HepG2 (cell line): Measurements from ENCODE around the gene TBC1D22A. TPM values are rescaled to one million over a fixed set of nuclear protein-coding genes. Genes with fewer than 3 reads are reported as not detected.

Experiments
- ATAC-seq: fragments of 200-7000 bp; cut with Tn5 transposase; 3 replicates; pipeline ENCODE4 v1.9.1; 2020; ENCODE audit warnings: mild to moderate bottlenecking, moderate library complexity
- BruUV-seq: library from RNA; stranded (reverse); fragments of 400-500 nt; replicated peaks from 2 replicates; lab custom pipeline; 2021; lab: Mats Ljungman, UMichigan
- CTCF ChIA-PET: fragments of 300-600 bp; formaldehyde crosslinking; extraction: SDS; loops from one replicate; lab custom pipeline; 2021; ENCODE audit warnings: low total read pairs, inconsistent platforms, low intra/inter-chr PET ratio; lab: Yijun Ruan, JAX
- POLR2A ChIA-PET: fragments of 350-600 bp; sonication (Branson Sonifier 250); formaldehyde crosslinking; loops from one replicate; lab custom pipeline; 2020; ENCODE audit warnings: antibody characterized with exemption, inconsistent platforms; lab: Yijun Ruan, JAX
- DNase-seq: peaks from one replicate; pipeline ENCODE4 v3.0.0-alpha.2; 2015; ENCODE audit warnings: low spot score
- FAIRE-seq: peaks from 3 replicates; lab custom pipeline; 2011; peaks lifted over from hg19 to GRCh38; lab: Jason Lieb, UNC
- H2AFZ ChIP-seq: one replicate; pipeline ENCODE4 v1.6.1; 2011; ENCODE audit warnings: low read length, inconsistent platforms
- H3K27ac ChIP-seq: fragments of 300-600 bp; 3 replicates; pipeline ENCODE4 v1.8.0; 2011; ENCODE audit warnings: mixed run types, mild to moderate bottlenecking, mixed read lengths, low read length, inconsistent platforms; ENCODE audit not compliant: insufficient read depth; ENCODE audit errors: extremely low read length
- H3K27me3 ChIP-seq, 2 experiments: fragments of 200-600 bp in 1 of 2; 2 replicates in 1 of 2; 3 replicates in 1 of 2; pipeline versions ENCODE4 v1.6.0 to v1.8.0; 2011; ENCODE audit warnings: low read length in 2 of 2, mild to moderate bottlenecking in 2 of 2, moderate library complexity in 2 of 2, inconsistent platforms in 1 of 2; ENCODE audit not compliant: insufficient read depth in 2 of 2, control insufficient read depth in 1 of 2
- H3K36me3 ChIP-seq, 2 experiments: fragments of 200-600 bp in 1 of 2; replicated peaks in 1 of 2; 2 replicates in 1 of 2; 3 replicates in 1 of 2; pipeline versions ENCODE4 v1.5.1 to v1.8.0; 2011; ENCODE audit warnings: low read length in 2 of 2, inconsistent platforms in 1 of 2; ENCODE audit not compliant: insufficient read depth in 2 of 2, control insufficient read depth in 1 of 2
- H3K4me1 ChIP-seq: 2 replicates; pipeline ENCODE4 v1.5.1; 2012; ENCODE audit warnings: low read length, inconsistent platforms; ENCODE audit not compliant: insufficient read depth
- H3K4me2 ChIP-seq: 2 replicates; pipeline ENCODE4 v1.6.0; 2011; ENCODE audit warnings: low read depth, low read length, inconsistent platforms
- H3K4me3 ChIP-seq, 3 experiments: fragments of 200-600 bp in 1 of 3; sonication (generic), shearing (Covaris generic) in 1 of 3; replicated peaks in 1 of 3; 2 replicates each; pipeline ENCODE4 v1.5.1; 2011 to 2016; ENCODE audit warnings: low read length in 3 of 3, inconsistent platforms in 2 of 3, low read depth in 2 of 3, mild to moderate bottlenecking in 2 of 3, control low read depth in 1 of 3, mixed read lengths in 1 of 3; ENCODE audit not compliant: insufficient read depth in 1 of 3
- H3K79me2 ChIP-seq: one replicate; pipeline ENCODE4 v1.6.1; 2011; ENCODE audit warnings: low read length, inconsistent platforms; ENCODE audit not compliant: insufficient read depth
- H3K9ac ChIP-seq: 2 replicates; pipeline ENCODE4 v1.6.0; 2011; ENCODE audit warnings: mild to moderate bottlenecking, low read depth, low read length, inconsistent platforms; ENCODE audit not compliant: insufficient read depth
- H3K9me3 ChIP-seq: 2 replicates; pipeline ENCODE4 v1.5.1; 2012; ENCODE audit warnings: mild to moderate bottlenecking, low read length
- H4K20me1 ChIP-seq: 2 replicates; pipeline ENCODE4 v1.6.0; 2011; ENCODE audit warnings: inconsistent platforms, mild to moderate bottlenecking, low read length, moderate library complexity; ENCODE audit not compliant: insufficient read depth
- DPF2 ChIP-seq: sonication (generic); formaldehyde crosslinking; IDR thresholded peaks from 2 replicates; pipeline ENCODE4 v1.4.0; 2020; ENCODE audit warnings: mild to moderate bottlenecking, low read depth, missing genetic modification reagents, borderline replicate concordance
- FLYWCH1 ChIP-seq: sonication (generic); formaldehyde crosslinking; IDR thresholded peaks from 2 replicates; pipeline ENCODE4 v1.8.1; 2023; ENCODE audit warnings: mild to moderate bottlenecking, missing genetic modification reagents
- FOXA1 ChIP-seq, 2 experiments: fragments of 450-650 bp in 1 of 2; sonication (generic) in 1 of 2; formaldehyde crosslinking in 1 of 2; IDR thresholded peaks; 2 replicates each; pipeline versions ENCODE4 v1.4.0 to v1.6.1; 2016 to 2020; ENCODE audit warnings: missing genetic modification reagents in 1 of 2
- JUN ChIP-seq: sonication (generic); formaldehyde crosslinking; IDR thresholded peaks from 2 replicates; pipeline ENCODE4 v1.4.0; 2020; ENCODE audit warnings: mild to moderate bottlenecking, missing genetic modification reagents
- MTA3 ChIP-seq: sonication (generic); formaldehyde crosslinking; IDR thresholded peaks from 2 replicates; pipeline ENCODE4 v1.4.0; 2020; ENCODE audit warnings: missing genetic modification reagents
- PHF8 ChIP-seq: sonication (generic); formaldehyde crosslinking; IDR thresholded peaks from 2 replicates; pipeline ENCODE4 v1.5.0; 2020; ENCODE audit warnings: missing genetic modification reagents
- SRF ChIP-seq: IDR thresholded peaks from 2 replicates; pipeline ENCODE4 v1.6.1; 2011; ENCODE audit warnings: mild to moderate bottlenecking, low read depth, low read length, moderate library complexity
- TP53 ChIP-seq: sonication (generic); formaldehyde crosslinking; conservative IDR thresholded peaks from 2 replicates; pipeline ENCODE4 v1.4.0; 2020; ENCODE audit warnings: missing genetic modification reagents
- ZFP41 ChIP-seq: sonication (generic); formaldehyde crosslinking; IDR thresholded peaks from 2 replicates; pipeline ENCODE4 v1.4.0; 2020; ENCODE audit warnings: mild to moderate bottlenecking, missing genetic modification reagents, borderline replicate concordance
- ZFX ChIP-seq: sonication (generic); formaldehyde crosslinking; IDR thresholded peaks from 2 replicates; pipeline ENCODE4 v1.4.0; 2020; ENCODE audit warnings: mild to moderate bottlenecking, low read depth, missing genetic modification reagents, moderate library complexity
- ZNF572 ChIP-seq: sonication (generic); formaldehyde crosslinking; IDR thresholded peaks from 2 replicates; pipeline ENCODE4 v1.5.1; 2020; ENCODE audit warnings: mild to moderate bottlenecking, missing genetic modification reagents
- ZNF724P ChIP-seq: sonication (generic); formaldehyde crosslinking; IDR thresholded peaks from 2 replicates; pipeline ENCODE4 v1.8.0; 2022; ENCODE audit warnings: missing genetic modification reagents, borderline replicate concordance
- ZSCAN22 ChIP-seq: sonication (generic); formaldehyde crosslinking; IDR thresholded peaks from 2 replicates; pipeline ENCODE4 v1.4.0; 2020; ENCODE audit warnings: mild to moderate bottlenecking, missing genetic modification reagents
- WGBS: methylation state at CpG from one replicate; pipeline ENCODE4 v1.1.6; 2017; ENCODE audit warnings: low lambda C conversion rate; 5-methylcytosine and 5-hydroxymethylcytosine counted together
- in situ Hi-C: cut with HindIII; loops from 2 replicates; pipeline ENCODE4 v1.10.0; 2017; ENCODE audit warnings: low pct_unique_long_range_greater_than_20kb; ENCODE audit not compliant: extremely low pct_ligation_motif_present
- intact Hi-C: fragments of 100-400 bp; cut with micrococcal nuclease; formaldehyde crosslinking; loops from one replicate; pipeline ENCODE4 v1.10.0; 2022; ENCODE audit not compliant: unreplicated experiment
- polyA plus RNA-seq, 8 experiments: library from polyadenylated mRNA; depleted of rRNA in 3 of 8; stranded (reverse) in 7 of 8; unstranded in 1 of 8; fragments of >200 nt; fragmentation: Illumina TruSeq in 4 of 8; extraction: Trizol in 4 of 8; gene quantifications; 2 replicates each; pipeline versions ENCODE4 v1.2.1 to v1.2.3, GENCODE V29; 2011 to 2016; ENCODE audit warnings: low read depth in 4 of 8, missing spikeins in 1 of 8, mixed read lengths in 1 of 8; ENCODE audit not compliant: insufficient read depth in 1 of 8
- total RNA-seq, 5 experiments: library from RNA; depleted of rRNA; stranded (reverse); fragments of >200 nt; fragmentation: Illumina TruSeq; extraction: Trizol; gene quantifications; 2 replicates each; pipeline ENCODE4 v1.2.3, GENCODE V29; 2016; ENCODE audit warnings: low read depth in 1 of 5

The TBC1D22A gene
- total and polyA plus RNA-seq, 2 of the 13 experiments (the other 11 are each of a cell fraction or from before 2014, with no cell fraction given), result 17.3 to 18.0 TPM

GRCh38 chr22:46791201-46791731 lies 28.8 kb downstream of the TBC1D22A start:
- H3K27me3 ChIP-seq, result no peaks in the 10 kb centered on the region
- ChIA-PET POLR2A (no interaction called here), CTCF (no interaction called here)
- no peak overlapping the region for H3K4me2 ChIP-seq
- WGBS, result 95% methylated on average over 13 of the region's 13 CpGs
- H3K27ac ChIP-seq, result no peak overlapping the region
- peaks cover 27 to 40% of the 10 kb centered on the region in 2 experiments; a peak in 4 of 5 replicates for H3K36me3 ChIP-seq
- H3K4me1 ChIP-seq, result no peaks in the 10 kb centered on the region
- ATAC-seq (no peak), FAIRE-seq (no peak), DNase-seq (no peak)
- H3K79me2 ChIP-seq, result peaks cover 35% of the 10 kb centered on the region
- no peaks in the 10 kb centered on the region for H4K20me1 ChIP-seq
- no TSS peak for BruUV-seq
- TF ChIP-seq MTA3, result no peak
- TF ChIP-seq ZNF572 (CRISPR knock-in tag), result no peak
- TF ChIP-seq ZSCAN22 (CRISPR knock-in tag), result no peak
- no peak for TF ChIP-seq DPF2 (CRISPR knock-in tag)
- TF ChIP-seq PHF8 (CRISPR knock-in tag), result no peak
- no peak for TF ChIP-seq ZNF724P (CRISPR knock-in tag)
- TF ChIP-seq ZFP41 (CRISPR knock-in tag), result no peak
- no peak for TF ChIP-seq TP53
- no peak for TF ChIP-seq FLYWCH1 (CRISPR knock-in tag)
- TF ChIP-seq SRF, result no peak
- TF ChIP-seq JUN (CRISPR knock-in tag), result no peak
- TF ChIP-seq FOXA1 (IDR thresholded peaks at IDR 0.05), result no peak
- TF ChIP-seq FOXA1 (CRISPR knock-in tag; IDR thresholded peaks at IDR 0.05), result no peak
- no peak for TF ChIP-seq ZFX (CRISPR knock-in tag)
- H3K9me3 ChIP-seq, result no peaks in the 10 kb centered on the region
- in situ Hi-C loops (no loop called here), intact Hi-C loops (no loop called here)
- no peak overlapping the region for H3K9ac ChIP-seq
- no peak overlapping the region for H3K4me3 ChIP-seq
- H2AFZ ChIP-seq, result no peak overlapping the region
